HepG2 (cell line): ENCODE results near the gene ARPC1B. TPM values are rescaled to one million over a fixed set of nuclear protein-coding genes. Genes with fewer than 3 reads are reported as not detected.

ENCODE experiments used
- ARHGAP35 ChIP-seq: sonication (generic); formaldehyde crosslinking; IDR thresholded peaks from 2 replicates; pipeline ENCODE4 v1.9.0; 2022; ENCODE audit warnings: mild to moderate bottlenecking, inconsistent platforms, moderate library complexity, missing genetic modification reagents, borderline replicate concordance
- ARNT ChIP-seq: fragments of 450-650 bp; IDR thresholded peaks from 2 replicates; pipeline ENCODE4 v1.6.1; 2017
- BRF2 ChIP-seq: sonication (generic); formaldehyde crosslinking; IDR thresholded peaks from 2 replicates; pipeline ENCODE4 v1.8.1; 2022; ENCODE audit warnings: mild to moderate bottlenecking, missing genetic modification reagents
- CSRNP1 ChIP-seq: sonication (generic); formaldehyde crosslinking; IDR thresholded peaks from 2 replicates; pipeline ENCODE4 v1.8.1; 2023; ENCODE audit warnings: mild to moderate bottlenecking, missing genetic modification reagents
- HNRNPUL1 ChIP-seq: fragments of 200-400 bp; formaldehyde crosslinking; IDR thresholded peaks from 2 replicates; pipeline ENCODE4 v1.6.1; 2017; ENCODE audit warnings: low read depth, mild to moderate bottlenecking, low read length, moderate library complexity
- IKZF1 ChIP-seq: fragments of 450-650 bp; IDR thresholded peaks from 2 replicates; pipeline ENCODE4 v1.7.1; 2016
- JARID2 ChIP-seq: sonication (generic); formaldehyde crosslinking; IDR thresholded peaks from 2 replicates; pipeline ENCODE4 v1.8.1; 2023; ENCODE audit warnings: missing genetic modification reagents, inconsistent platforms; ENCODE audit not compliant: insufficient replicate concordance
- KDM3A ChIP-seq: IDR thresholded peaks from 2 replicates; pipeline ENCODE4 v1.6.1; 2018; ENCODE audit warnings: low read depth, missing compliant biosample characterization
- LBX2 ChIP-seq: sonication (generic); formaldehyde crosslinking; IDR thresholded peaks from 2 replicates; pipeline ENCODE4 v1.5.0; 2020; ENCODE audit warnings: missing genetic modification reagents, mild to moderate bottlenecking, borderline replicate concordance
- USF2 ChIP-seq, 2 experiments: sonication (generic) in 1 of 2; formaldehyde crosslinking in 1 of 2; IDR thresholded peaks; 2 replicates each; pipeline versions ENCODE4 v1.5.1 to v1.6.1; 2011 to 2020; ENCODE audit warnings: borderline replicate concordance in 1 of 2, low read depth in 1 of 2, low read length in 1 of 2, mild to moderate bottlenecking in 1 of 2, missing genetic modification reagents in 1 of 2, moderate library complexity in 1 of 2
- YY1 ChIP-seq: IDR thresholded peaks from 2 replicates; pipeline ENCODE4 v1.6.1; 2011; ENCODE audit warnings: low read length, low read depth, moderate library complexity, mild to moderate bottlenecking; ENCODE audit not compliant: insufficient read depth, insufficient replicate concordance
- ZNF441 ChIP-seq: sonication (generic); formaldehyde crosslinking; IDR thresholded peaks from 2 replicates; pipeline ENCODE4 v1.7.0; 2021; ENCODE audit warnings: missing genetic modification reagents, borderline replicate concordance
- ZNF609 ChIP-seq: sonication (generic); formaldehyde crosslinking; IDR thresholded peaks from 2 replicates; pipeline ENCODE4 v1.4.0; 2020; ENCODE audit warnings: mild to moderate bottlenecking, missing genetic modification reagents, borderline replicate concordance
- polyA plus RNA-seq, 8 experiments: library from polyadenylated mRNA; depleted of rRNA in 3 of 8; stranded (reverse) in 7 of 8; unstranded in 1 of 8; fragments of >200 nt; fragmentation: Illumina TruSeq in 4 of 8; extraction: Trizol in 4 of 8; gene quantifications; 2 replicates each; pipeline versions ENCODE4 v1.2.1 to v1.2.3, GENCODE V29; 2011 to 2016; ENCODE audit warnings: low read depth in 4 of 8, missing spikeins in 1 of 8, mixed read lengths in 1 of 8; ENCODE audit not compliant: insufficient read depth in 1 of 8
- total RNA-seq, 5 experiments: library from RNA; depleted of rRNA; stranded (reverse); fragments of >200 nt; fragmentation: Illumina TruSeq; extraction: Trizol; gene quantifications; 2 replicates each; pipeline ENCODE4 v1.2.3, GENCODE V29; 2016; ENCODE audit warnings: low read depth in 1 of 5

The ARPC1B gene
- total and polyA plus RNA-seq, 2 of the 13 experiments (the other 11 are each of a cell fraction or from before 2014, with no cell fraction given): 72.9 to 89.1 TPM

GRCh38 chr7:99375070-99375807, 709 bp downstream of the ARPC1B start (continued):
- TF ChIP-seq ZNF609 (no peak; the same call in 1 of the 2 replicates), BRF2 (CRISPR knock-in tag) (no peak), JARID2 (no peak), CSRNP1 (CRISPR knock-in tag) (peak; percentile 53; the same call in 1 of the 2 replicates), USF2 (IDR thresholded peaks at IDR 0.05; ENCODE audit: low read depth, low read length) (no peak), USF2 (CRISPR knock-in tag; IDR thresholded peaks at IDR 0.05; ENCODE audit: borderline replicate concordance) (no peak), ARNT (no peak), HNRNPUL1 (no peak), LBX2 (CRISPR knock-in tag) (0 out of 2 replicates have a peak, but pooled peaks have one; percentile 39), ZNF441 (CRISPR knock-in tag) (0 out of 2 replicates have a peak, but pooled peaks have one; percentile 27), IKZF1 (no peak), ARHGAP35 (no peak), YY1 (peak; percentile 22), KDM3A (CRISPR knock-in tag) (no peak; the same call in 1 of the 2 replicates)
